Measurements from ENCODE around the gene RGSL1.
A peak's percentile ranks its signal among the peaks of the same experiment; 100 is the strongest.

RGSL1 gene

GRCh38 chr1:182589520-182589919, 139.6 kb downstream of the RGSL1 start:
- DNase-seq, result no peak

- no peak for DNase-seq
These were observed 140.0 kb downstream of the RGSL1 start for GRCh38 chr1:182589931-182590330.

GRCh38 chr1:182595641-182596240, 145.8 kb downstream of the RGSL1 start:
- DNase-seq, result no peak

DNA sequence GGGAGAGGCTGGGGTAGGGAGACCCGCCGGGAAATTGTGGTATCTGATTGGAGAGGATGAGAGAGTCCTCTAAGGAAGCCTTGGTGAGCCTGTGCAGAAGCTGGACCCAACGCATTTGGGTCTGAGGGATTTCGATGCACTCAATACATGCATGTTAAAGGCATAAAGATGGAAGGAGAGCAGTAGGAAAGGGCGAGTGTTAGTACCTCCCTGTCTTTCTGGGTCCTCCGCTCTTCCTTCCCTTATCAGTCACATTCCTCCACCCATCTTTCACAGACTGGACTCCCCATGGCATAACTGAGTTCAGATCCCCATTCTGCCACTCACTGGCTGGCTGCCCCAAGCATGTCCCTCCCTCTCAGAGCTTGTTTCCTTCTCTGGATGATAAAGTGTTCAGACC, 147.0 kb downstream of the RGSL1 start:
- no peak for DNase-seq

GRCh38 chr1:182598296-182598695, 148.3 kb downstream of the RGSL1 start:
- DNase-seq, result no peak

- DNase-seq, result no peak
These were observed 149.4 kb downstream of the RGSL1 start for GRCh38 chr1:182599339-182599738.

- no peak for DNase-seq
These were observed 150.2 kb downstream of the RGSL1 start for GRCh38 chr1:182600036-182600713.

GRCh38 chr1:182600745-182601415, 150.9 kb downstream of the RGSL1 start:
- DNase-seq, result no peak

DNA sequence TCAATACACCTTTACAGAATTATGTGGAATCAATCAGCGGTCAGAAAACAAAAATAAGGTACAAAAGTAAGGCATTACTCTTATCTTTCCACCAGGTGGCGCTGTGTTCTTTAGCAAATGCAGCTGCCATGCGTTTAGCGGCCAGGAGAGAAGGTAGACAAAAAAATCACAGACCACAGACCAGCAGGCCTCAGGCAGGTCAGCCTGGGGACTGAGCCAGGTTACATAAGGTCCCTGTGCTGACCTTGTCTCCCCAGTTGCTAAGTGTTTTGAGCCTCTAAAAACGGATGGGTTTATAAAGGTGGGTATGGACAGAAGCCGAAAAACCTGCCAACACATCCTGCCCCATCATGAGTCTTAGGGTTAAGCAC, 151.5 kb downstream of the RGSL1 start:
- DNase-seq, result peak; percentile 34

DNA sequence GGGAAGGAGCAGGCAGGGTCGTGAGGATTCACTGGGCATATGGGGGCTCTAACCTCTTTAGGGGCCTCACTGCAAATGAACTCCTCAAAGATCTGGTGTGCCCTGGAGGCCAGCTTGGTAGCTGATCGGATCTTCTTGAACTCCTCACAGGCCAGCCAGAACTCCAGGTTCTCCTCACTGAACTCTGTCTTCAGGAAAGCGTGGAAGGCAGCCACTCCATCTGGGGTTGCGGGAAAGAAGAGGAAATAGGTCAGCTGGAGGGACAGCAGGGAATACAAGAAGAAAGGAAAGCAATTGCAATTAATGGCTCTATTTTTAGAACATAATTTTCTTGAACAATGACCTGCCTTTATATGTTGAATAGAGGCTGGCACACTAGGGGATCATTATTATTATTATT, 152.0 kb downstream of the RGSL1 start:
- DNase-seq, result no peak

DNA sequence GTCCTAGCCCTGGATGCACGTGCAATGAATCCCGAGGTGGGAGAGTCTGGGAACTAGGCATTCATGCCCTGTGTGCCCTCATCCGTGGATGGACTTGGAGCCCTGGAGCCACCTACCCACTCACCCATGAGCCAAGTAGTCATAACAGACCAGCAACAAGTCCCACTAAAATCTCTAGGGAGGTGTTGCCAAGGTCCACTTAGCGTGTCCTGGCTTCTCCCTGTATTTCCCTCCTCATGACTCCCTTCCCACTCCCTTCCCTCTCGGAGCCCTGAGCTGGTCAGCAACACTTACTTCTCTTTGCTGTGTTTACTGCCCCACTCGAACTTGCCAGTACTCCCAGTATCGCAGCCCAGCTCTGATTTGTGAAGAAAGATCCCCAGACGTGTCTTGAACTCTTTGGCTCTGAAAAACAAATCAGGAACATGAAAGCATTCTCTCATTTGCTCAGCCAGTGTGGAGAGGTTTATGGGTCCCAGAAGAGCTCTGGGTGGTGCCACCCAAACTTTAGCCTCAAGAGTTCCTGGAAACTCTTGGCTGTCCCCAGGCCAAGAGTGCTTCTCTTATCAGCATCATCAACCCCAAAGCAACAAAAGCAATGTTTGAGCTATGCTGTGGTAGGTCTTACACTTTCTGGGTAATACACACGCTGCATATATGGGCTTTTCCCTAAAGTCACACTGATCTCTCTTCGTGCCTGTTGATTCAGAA, 153.1 kb downstream of the RGSL1 start:
- DNase-seq, result no peak

GRCh38 chr1:182603646-182604174, 153.8 kb downstream of the RGSL1 start:
- DNase-seq, result no peak

DNA sequence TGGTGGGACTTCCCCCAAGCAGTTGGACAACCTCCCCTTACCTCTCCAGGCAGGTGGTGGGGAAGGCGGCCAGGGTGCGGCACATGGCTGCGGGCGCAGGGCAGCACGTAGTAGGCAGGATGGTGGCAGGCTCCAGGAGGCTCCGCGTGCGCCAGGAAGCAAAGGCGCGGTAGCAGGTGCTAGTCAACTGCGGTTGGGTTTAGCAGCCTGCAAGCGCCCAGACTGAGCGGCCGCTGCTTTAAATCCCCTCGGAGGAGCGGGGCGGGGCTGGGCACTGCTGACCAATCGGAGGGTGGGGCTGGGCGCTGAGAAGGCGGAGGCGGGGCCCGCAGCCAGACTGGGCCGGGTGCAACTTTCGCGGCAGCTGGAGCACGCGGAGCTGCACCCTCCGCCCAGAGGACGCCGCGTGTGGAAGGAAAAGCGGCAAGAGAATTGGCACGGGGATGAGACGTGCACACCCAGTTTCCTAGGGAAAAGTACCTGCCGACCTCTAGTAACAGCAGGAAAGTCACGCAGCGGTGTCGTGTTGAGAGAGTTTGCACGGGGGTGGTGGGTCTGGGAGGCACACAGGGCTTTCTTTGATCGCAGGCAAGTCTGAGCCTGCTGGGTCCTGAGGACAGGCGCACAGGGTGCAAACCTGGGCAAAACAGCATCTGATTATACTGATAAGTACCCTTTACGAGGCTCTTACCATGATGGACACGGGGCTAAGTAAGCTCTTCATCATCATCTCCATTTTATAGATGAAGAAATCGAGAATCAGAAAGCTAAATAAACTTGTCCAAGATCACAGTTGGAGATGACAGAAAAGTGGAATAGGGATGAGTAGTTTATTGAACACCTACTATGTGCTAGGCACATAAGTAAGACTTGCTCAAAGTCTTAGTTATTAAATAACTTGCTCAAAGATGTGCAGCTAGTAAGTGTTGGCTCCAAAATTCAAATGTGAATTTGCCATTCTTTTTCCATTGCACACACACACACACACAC, 154.5 kb downstream of the RGSL1 start, which contains the start of gene RGS16:
Gene RGS16 (minus strand): TSS at position 215 of the 990 bp plus-strand sequence. CDS start 130 bp downstream, at position 85.
- DNase-seq, result peak; percentile 79

- no peak for DNase-seq
These were observed 157.6 kb downstream of the RGSL1 start for GRCh38 chr1:182607566-182607965.

GRCh38 chr1:182608236-182608635, 158.3 kb downstream of the RGSL1 start:
- no peak for DNase-seq

DNA sequence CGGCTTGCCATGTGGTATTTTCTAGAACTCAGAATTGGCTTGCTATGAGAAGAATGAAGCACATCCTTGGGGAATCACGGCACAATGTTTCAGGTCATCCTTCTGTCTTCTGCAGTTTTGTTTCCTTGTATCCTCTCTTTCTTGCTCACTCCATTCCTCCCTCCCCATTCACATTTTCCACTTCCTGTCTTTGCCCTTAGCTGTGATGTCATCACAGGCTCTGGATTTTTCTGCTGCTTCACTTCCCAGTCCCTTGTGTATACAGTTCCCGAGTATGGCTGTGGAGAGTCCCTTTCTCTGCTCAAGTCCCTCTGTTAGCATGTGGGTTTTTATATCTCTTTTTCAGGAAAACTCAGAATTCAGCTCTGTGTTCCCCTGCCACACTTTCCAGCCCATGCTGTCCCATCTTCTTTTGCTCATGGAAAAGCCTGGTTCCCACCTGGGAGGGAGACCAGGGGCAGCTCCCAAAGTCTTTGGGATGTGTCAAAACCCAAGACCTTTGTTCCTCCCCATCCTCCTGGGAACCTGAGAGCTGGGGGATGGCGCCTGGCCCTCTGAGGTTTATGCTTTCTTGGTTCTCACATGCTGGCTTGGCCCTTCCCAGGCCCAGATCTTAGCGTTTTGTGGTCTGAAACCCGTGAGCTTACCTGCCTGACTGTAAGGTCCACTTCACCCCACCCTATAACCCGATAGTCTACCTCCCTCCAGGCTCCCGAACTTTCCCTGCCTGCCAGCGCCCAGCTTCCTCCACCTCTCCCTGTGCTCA, 159.1 kb downstream of the RGSL1 start:
- no peak for DNase-seq
